ENCODE data around the gene HES3. TPM values are rescaled to one million over a fixed set of nuclear protein-coding genes. Genes with fewer than 3 reads are reported as not detected.

The HES3 gene
- total and polyA plus RNA-seq, 2 experiments from 2014 or later = not detected

- Histone ChIP-seq H3K27ac (no peak overlapping the region), H3K36me3 (no peaks in the 10 kb centered on the region), H3K4me3 (no peak overlapping the region), H3K9me3 (ENCODE audit: low read depth) (no peaks in the 10 kb centered on the region), H3K4me1 (ENCODE audit: low read depth) (peaks cover 4% of the 10 kb centered on the region), H3K27me3 (no peaks in the 10 kb centered on the region)
- no peak for DNase-seq (ENCODE audit: low read depth in 1 of 2, low spot score in 1 of 2)
- TF ChIP-seq, protein P1, sequence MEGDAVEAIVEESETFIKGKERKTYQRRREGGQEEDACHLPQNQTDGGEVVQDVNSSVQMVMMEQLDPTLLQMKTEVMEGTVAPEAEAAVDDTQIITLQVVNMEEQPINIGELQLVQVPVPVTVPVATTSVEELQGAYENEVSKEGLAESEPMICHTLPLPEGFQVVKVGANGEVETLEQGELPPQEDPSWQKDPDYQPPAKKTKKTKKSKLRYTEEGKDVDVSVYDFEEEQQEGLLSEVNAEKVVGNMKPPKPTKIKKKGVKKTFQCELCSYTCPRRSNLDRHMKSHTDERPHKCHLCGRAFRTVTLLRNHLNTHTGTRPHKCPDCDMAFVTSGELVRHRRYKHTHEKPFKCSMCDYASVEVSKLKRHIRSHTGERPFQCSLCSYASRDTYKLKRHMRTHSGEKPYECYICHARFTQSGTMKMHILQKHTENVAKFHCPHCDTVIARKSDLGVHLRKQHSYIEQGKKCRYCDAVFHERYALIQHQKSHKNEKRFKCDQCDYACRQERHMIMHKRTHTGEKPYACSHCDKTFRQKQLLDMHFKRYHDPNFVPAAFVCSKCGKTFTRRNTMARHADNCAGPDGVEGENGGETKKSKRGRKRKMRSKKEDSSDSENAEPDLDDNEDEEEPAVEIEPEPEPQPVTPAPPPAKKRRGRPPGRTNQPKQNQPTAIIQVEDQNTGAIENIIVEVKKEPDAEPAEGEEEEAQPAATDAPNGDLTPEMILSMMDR (IDR thresholded peaks at IDR 0.05; ENCODE audit: low read depth, low read length) = no peak
Measured at GRCh38 chr1:6287431-6287886, 43.5 kb downstream of the HES3 start.

- DNase-seq (ENCODE audit: low read depth in 1 of 2, low spot score in 1 of 2) = no peak
- Histone ChIP-seq H3K36me3 (no peaks in the 10 kb centered on the region), H3K27me3 (no peaks in the 10 kb centered on the region), H3K9me3 (ENCODE audit: low read depth) (no peaks in the 10 kb centered on the region), H3K4me1 (ENCODE audit: low read depth) (peaks cover 4% of the 10 kb centered on the region), H3K4me3 (no peak overlapping the region), H3K27ac (no peak overlapping the region)
- TF ChIP-seq, protein P1 (IDR thresholded peaks at IDR 0.05; ENCODE audit: low read depth, low read length) = no peak
Measured at GRCh38 chr1:6288026-6288425, 44.0 kb downstream of the HES3 start.

DNA sequence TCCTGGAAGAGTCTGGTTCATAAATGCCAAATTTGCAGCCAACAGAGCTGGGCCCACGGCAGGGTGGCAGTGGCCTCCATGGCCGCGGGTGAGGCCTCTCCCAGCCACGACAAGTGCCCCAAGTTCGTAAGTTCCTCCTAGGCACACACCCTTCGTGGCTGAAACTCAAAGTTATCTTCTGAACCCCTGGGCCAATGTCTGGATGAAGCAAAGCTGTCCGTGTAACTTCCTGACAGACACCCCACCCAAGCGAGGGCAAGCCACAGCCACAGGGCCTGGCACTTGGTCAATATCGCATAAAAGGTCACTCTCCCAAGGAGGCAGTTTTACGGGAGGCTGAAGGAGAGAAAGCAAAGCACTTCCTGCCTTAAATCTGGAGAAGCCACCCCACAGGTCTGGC lies 44.7 kb downstream of the HES3 start:
- Histone ChIP-seq H3K4me3 (no peak overlapping the region), H3K9me3 (ENCODE audit: low read depth) (no peaks in the 10 kb centered on the region), H3K27ac (no peak overlapping the region), H3K27me3 (no peaks in the 10 kb centered on the region), H3K36me3 (no peaks in the 10 kb centered on the region), H3K4me1 (ENCODE audit: low read depth) (peaks cover 4% of the 10 kb centered on the region)
- TF ChIP-seq, protein P1 (IDR thresholded peaks at IDR 0.05; ENCODE audit: low read depth, low read length) = no peak
- no peak for DNase-seq (ENCODE audit: low read depth in 1 of 2, low spot score in 1 of 2)

DNA sequence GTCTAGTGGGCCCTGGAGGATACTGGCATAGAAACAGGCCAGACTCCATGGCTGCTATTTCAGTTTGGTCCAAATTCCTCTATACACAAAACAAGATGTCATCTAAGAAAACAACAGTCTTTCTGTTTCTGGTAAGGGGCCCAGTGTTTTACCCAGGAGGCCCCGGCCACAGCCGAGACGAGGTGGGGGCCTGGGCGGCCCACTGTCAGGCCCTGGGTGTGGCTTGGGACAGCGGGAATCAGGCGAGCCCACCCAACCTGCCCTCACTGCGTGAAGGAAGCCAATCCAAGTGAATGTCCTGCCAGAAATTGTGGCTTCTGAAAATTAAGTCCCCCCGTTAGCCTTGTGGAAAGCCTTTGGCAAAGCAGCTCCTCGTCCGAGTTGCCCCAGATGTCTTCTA lies 48.1 kb downstream of the HES3 start:
- no peak for DNase-seq (ENCODE audit: low read depth in 1 of 2, low spot score in 1 of 2)
- Histone ChIP-seq H3K9me3 (ENCODE audit: low read depth) (no peaks in the 10 kb centered on the region), H3K4me3 (no peak overlapping the region), H3K36me3 (no peaks in the 10 kb centered on the region), H3K4me1 (ENCODE audit: low read depth) (peaks cover 4% of the 10 kb centered on the region), H3K27me3 (no peaks in the 10 kb centered on the region), H3K27ac (no peak overlapping the region)
- TF ChIP-seq, protein P1 (IDR thresholded peaks at IDR 0.05; ENCODE audit: low read depth, low read length) = no peak

DNA sequence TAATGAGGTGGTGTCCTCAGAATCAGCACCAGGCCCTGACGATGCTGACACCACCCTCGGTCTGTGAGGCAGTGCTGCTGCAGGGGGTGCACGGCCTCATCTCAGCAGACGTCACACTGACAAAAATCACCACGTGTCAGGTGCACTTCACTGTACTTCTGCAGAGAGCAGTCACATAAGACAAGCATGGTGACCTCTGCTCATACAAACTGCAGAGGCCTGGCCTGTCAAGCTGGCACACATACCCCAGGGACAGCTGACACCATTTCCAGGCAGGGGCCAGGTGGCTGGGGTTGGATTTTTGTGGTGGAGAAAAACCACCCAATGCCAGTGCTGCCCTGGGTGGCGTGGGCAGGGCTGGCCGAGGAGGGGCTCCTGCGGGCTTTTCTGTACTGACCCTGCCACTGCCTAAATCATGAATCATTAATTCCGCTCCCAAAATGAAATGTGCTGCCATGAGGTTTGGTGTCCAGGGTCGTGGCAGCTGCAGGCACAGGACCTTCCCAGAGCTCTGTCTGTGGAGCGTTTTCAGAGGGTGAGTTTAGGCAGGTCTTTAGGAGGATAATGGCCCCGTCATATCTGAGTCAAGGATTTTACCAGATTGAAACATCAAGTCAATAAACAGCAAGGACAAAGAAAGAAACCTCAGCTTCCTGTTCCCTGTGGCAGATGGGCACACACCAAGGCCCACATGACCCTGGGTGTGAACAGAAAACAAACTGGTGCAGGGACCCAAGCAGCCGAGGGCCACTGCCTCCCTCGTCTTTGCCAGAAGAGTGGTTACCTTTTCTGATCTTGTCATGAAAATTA lies 50.3 kb downstream of the HES3 start:
- no peaks in the 10 kb centered on the region for H3K9me3 ChIP-seq (ENCODE audit: low read depth)
- H3K27ac ChIP-seq = no peak overlapping the region
- H3K4me1 ChIP-seq (ENCODE audit: low read depth) = peaks cover 4% of the 10 kb centered on the region
- TF ChIP-seq, protein P1 (IDR thresholded peaks at IDR 0.05; ENCODE audit: low read depth, low read length) = no peak
- no peaks in the 10 kb centered on the region for H3K36me3 ChIP-seq
- no peaks in the 10 kb centered on the region for H3K27me3 ChIP-seq
- no peak overlapping the region for H3K4me3 ChIP-seq
- no peak for DNase-seq (ENCODE audit: low read depth in 1 of 2, low spot score in 1 of 2)
